IMR-90 (cell line): ENCODE results near the gene PPP1R14D. TPM values are rescaled to one million over a fixed set of nuclear protein-coding genes. Genes with fewer than 3 reads are reported as not detected.

ENCODE experiments used
- ATAC-seq: fragments of 200-7000 bp; cut with Tn5 transposase; 2 replicates; pipeline ENCODE4 v1.9.1; 2020; ENCODE audit warnings: low read depth, mild to moderate bottlenecking, moderate library complexity
- BruUV-seq: library from RNA; stranded (reverse); fragments of 400-500 nt; replicated peaks from 2 replicates; lab custom pipeline; 2021; lab: Mats Ljungman, UMichigan
- CTCF ChIA-PET: fragments of 300-600 bp; formaldehyde crosslinking; extraction: SDS; loops from one replicate; lab custom pipeline; 2021; ENCODE audit warnings: antibody characterized with exemption; lab: Yijun Ruan, JAX
- POLR2A ChIA-PET: fragments of 300-600 bp; sonication (Branson Sonifier 250); formaldehyde crosslinking; loops from one replicate; lab custom pipeline; 2022; ENCODE audit warnings: antibody characterized with exemption; ENCODE audit not compliant: unreplicated experiment; lab: Charles Lee
- DNase-seq: peaks from one replicate; pipeline ENCODE4 v3.0.0; 2013
- H2AFZ ChIP-seq: replicated peaks from 2 replicates; pipeline ENCODE3; 2013; ENCODE audit warnings: low read length, mild to moderate bottlenecking; ENCODE audit not compliant: poor library complexity
- H2AK5ac ChIP-seq: 2 replicates; pipeline ENCODE4 v1.6.1; 2013; ENCODE audit warnings: low read depth, low read length, inconsistent platforms
- H2AK9ac ChIP-seq: replicated peaks from 2 replicates; pipeline ENCODE3; 2013; ENCODE audit warnings: mild to moderate bottlenecking, low read depth, low read length, moderate library complexity; ENCODE audit not compliant: poor library complexity
- H2BK120ac ChIP-seq: 2 replicates; pipeline ENCODE4 v1.6.1; 2013; ENCODE audit warnings: low read depth, low read length, inconsistent platforms
- H2BK15ac ChIP-seq: 3 replicates; pipeline ENCODE4 v1.6.1; 2013; ENCODE audit warnings: low read depth, low read length, inconsistent platforms
- H2BK20ac ChIP-seq: 2 replicates; pipeline ENCODE4 v1.6.1; 2013; ENCODE audit warnings: low read depth, mild to moderate bottlenecking, inconsistent platforms, low read length, moderate library complexity
- H2BK5ac ChIP-seq: 2 replicates; pipeline ENCODE4 v1.6.1; 2013; ENCODE audit warnings: mild to moderate bottlenecking, low read depth, low read length, inconsistent platforms; ENCODE audit not compliant: poor library complexity, severe bottlenecking
- H3K14ac ChIP-seq: replicated peaks from 2 replicates; pipeline ENCODE4 v1.6.1; 2013; ENCODE audit warnings: low read depth, low read length, inconsistent platforms
- H3K18ac ChIP-seq: 2 replicates; pipeline ENCODE4 v1.6.1; 2013; ENCODE audit warnings: low read depth, low read length, control low read depth
- H3K23ac ChIP-seq: 2 replicates; pipeline ENCODE4 v1.6.1; 2013; ENCODE audit warnings: low read depth, low read length, inconsistent platforms
- H3K27ac ChIP-seq: 2 replicates; pipeline ENCODE4 v1.5.1; 2013; ENCODE audit warnings: mild to moderate bottlenecking, control low read depth, low read length; ENCODE audit not compliant: insufficient read depth
- H3K27me3 ChIP-seq: 2 replicates; pipeline ENCODE4 v1.6.1; 2013; ENCODE audit warnings: low read length; ENCODE audit not compliant: control insufficient read depth, insufficient read depth
- H3K36me3 ChIP-seq: 2 replicates; pipeline ENCODE4 v1.6.1; 2013; ENCODE audit warnings: low read length, mixed read lengths; ENCODE audit not compliant: control insufficient read depth, insufficient read depth
- H3K4ac ChIP-seq: 2 replicates; pipeline ENCODE4 v1.6.1; 2013; ENCODE audit warnings: low read depth, low read length, inconsistent platforms
- H3K4me1 ChIP-seq: 2 replicates; pipeline ENCODE4 v1.6.1; 2013; ENCODE audit warnings: low read length, mixed read lengths; ENCODE audit not compliant: control insufficient read depth, insufficient read depth
- H3K4me2 ChIP-seq: 2 replicates; pipeline ENCODE4 v1.6.1; 2013; ENCODE audit warnings: low read depth, mild to moderate bottlenecking, control low read depth, low read length, moderate library complexity
- H3K4me3 ChIP-seq: 2 replicates; pipeline ENCODE4 v1.5.1; 2013; ENCODE audit warnings: low read depth, mild to moderate bottlenecking, control low read depth, low read length, moderate library complexity; ENCODE audit not compliant: insufficient read depth
- H3K56ac ChIP-seq: 2 replicates; pipeline ENCODE4 v1.6.1; 2013; ENCODE audit warnings: low read length, inconsistent platforms; ENCODE audit not compliant: insufficient read depth; ENCODE audit errors: extremely low read depth
- H3K79me1 ChIP-seq, 2 experiments: 2 replicates each; pipeline ENCODE4 v1.6.1; 2013; ENCODE audit warnings: low read length in 2 of 2, inconsistent platforms in 1 of 2, low read depth in 1 of 2
- H3K9ac ChIP-seq: 2 replicates; pipeline ENCODE4 v1.6.1; 2013; ENCODE audit warnings: low read depth, low read length, control low read depth
- H3K9me1 ChIP-seq: 2 replicates; pipeline ENCODE4 v1.6.1; 2013; ENCODE audit warnings: low read length, inconsistent platforms; ENCODE audit not compliant: insufficient read depth
- H3K9me3 ChIP-seq: 2 replicates; pipeline ENCODE4 v1.6.1; 2013; ENCODE audit warnings: low read length; ENCODE audit not compliant: control insufficient read depth, insufficient read depth
- H4K20me1 ChIP-seq: 2 replicates; pipeline ENCODE4 v1.6.1; 2013; ENCODE audit warnings: low read length, inconsistent platforms; ENCODE audit not compliant: insufficient read depth
- H4K5ac ChIP-seq: 2 replicates; pipeline ENCODE4 v1.6.1; 2013; ENCODE audit warnings: mild to moderate bottlenecking, low read depth, low read length, control low read depth
- H4K8ac ChIP-seq, 2 experiments: 2 replicates each; pipeline ENCODE4 v1.6.1; 2013; ENCODE audit warnings: low read depth in 2 of 2, low read length in 2 of 2, control low read depth in 1 of 2, inconsistent platforms in 1 of 2
- H4K91ac ChIP-seq: 2 replicates; pipeline ENCODE4 v1.6.1; 2013; ENCODE audit warnings: low read depth, low read length, inconsistent platforms; ENCODE audit not compliant: insufficient read depth
- ELK1 ChIP-seq: fragments of 150-350 bp; IDR thresholded peaks from 2 replicates; pipeline ENCODE4 v1.6.1; 2016; ENCODE audit warnings: low read depth, mild to moderate bottlenecking, low read length, moderate library complexity, borderline replicate concordance
- FOS ChIP-seq: fragments of 150-350 bp; IDR thresholded peaks from 2 replicates; pipeline ENCODE4 v1.6.1; 2016; ENCODE audit warnings: low read depth, low read length
- MAFK ChIP-seq: IDR thresholded peaks from 2 replicates; pipeline ENCODE4 v1.6.1; 2012; ENCODE audit warnings: low read depth, low read length, improper control_type of control experiment
- WGBS, 2 experiments: methylation state at CpG; one replicate each; pipeline versions ENCODE4 v1.1.5 to v1.1.7; 2013; ENCODE audit warnings: missing lambda C conversion rate in 2 of 2; ENCODE audit not compliant: insufficient read length in 1 of 2; ENCODE audit errors: extremely low coverage in 2 of 2; 5-methylcytosine and 5-hydroxymethylcytosine counted together
- dilution Hi-C: fragments of 300-500 bp; cut with HindIII; formaldehyde crosslinking; loops from one replicate; pipeline ENCODE4 v1.14.3; 2018; ENCODE audit warnings: low sequenced_read_pairs; ENCODE audit not compliant: unreplicated experiment
- in situ Hi-C: fragments of 300-500 bp; cut with MboI; formaldehyde crosslinking; loops from 3 replicates; pipeline ENCODE4 v1.14.3; 2019; ENCODE audit warnings: low sequenced_read_pairs, inconsistent platforms, mixed read lengths
- intact Hi-C: fragments of 100-400 bp; cut with micrococcal nuclease; formaldehyde crosslinking; loops from 2 replicates; pipeline ENCODE4 v1.10.0; 2022
- polyA plus RNA-seq, 3 experiments: library from polyadenylated mRNA; depleted of rRNA; stranded (reverse); fragments of >200 nt; gene quantifications; 2 replicates each; pipeline ENCODE4 v1.2.3, GENCODE V29; 2012; ENCODE audit warnings: low replicate concordance in 1 of 3
- total RNA-seq: library from RNA; depleted of rRNA; stranded (reverse); fragments of >200 nt; gene quantifications from 2 replicates; pipeline ENCODE4 v1.2.3, GENCODE V29; 2012

The PPP1R14D gene
- total and polyA plus RNA-seq, 2 of the 4 experiments (the other 2 are of a cell fraction): not detected

- Histone ChIP-seq H4K8ac (no peak overlapping the region), H2AFZ (no peak overlapping the region), H3K79me1 (no peaks in the 10 kb centered on the region; a peak in 1 of 4 replicates), H3K9me1 (peaks cover 17% of the 10 kb centered on the region), H3K56ac (no peak overlapping the region), H3K27ac (no peak overlapping the region), H3K36me3 (peaks cover 15% of the 10 kb centered on the region), H2BK120ac (no peak overlapping the region), H3K14ac (no peak overlapping the region), H2AK5ac (no peak overlapping the region), H3K18ac (no peak overlapping the region), H3K4me2 (no peak overlapping the region), H3K9me3 (no peaks in the 10 kb centered on the region), H4K20me1 (peaks cover 9% of the 10 kb centered on the region; the same call in 1 of the 2 replicates), H2AK9ac (no peak overlapping the region), H3K23ac (no peak overlapping the region), H3K4me1 (peaks cover 24% of the 10 kb centered on the region), H3K4me3 (no peak overlapping the region), H3K4ac (no peak overlapping the region), H4K91ac (no peak overlapping the region), H3K27me3 (no peaks in the 10 kb centered on the region), H3K9ac (no peak overlapping the region), H2BK15ac (no peak overlapping the region), H4K5ac (no peak overlapping the region), H2BK20ac (no peak overlapping the region), H2BK5ac (no peak overlapping the region)
- in situ Hi-C loops (no loop called here), dilution Hi-C loops (no loop called here), intact Hi-C loops (no loop called here)
- TF ChIP-seq ELK1: no peak
- no peak for TF ChIP-seq MAFK
- 0 out of 2 replicates have a peak, but pooled peaks have one; percentile 24 for TF ChIP-seq FOS
- 93% methylated on average over 9 of the region's 32 CpGs; no CpG with 5 or more reads in 1 of the 2 experiments for WGBS, 2 experiments
- no TSS peak for BruUV-seq
- DNase-seq (peak; percentile 50), ATAC-seq (0 out of 2 replicates have a peak, but pooled peaks have one; percentile 10)
- ChIA-PET CTCF (interaction anchor here (0.6 kb wide), 1 partner anchor 967 kb away, joined by 3 read pairs; no protein-coding TSS in a partner anchor), POLR2A (no interaction called here)
These were observed 61.3 kb downstream of the PPP1R14D start for GRCh38 chr15:40766906-40767837.
